Astrocyte (in vitro differentiated cells and primary cell): ENCODE data around the gene LYSET. TPM values are rescaled to one million over a fixed set of nuclear protein-coding genes. Genes with fewer than 3 reads are reported as not detected.
"Not testable (repeated sequence)": the region's sequence is repeated elsewhere in the genome, so short reads cannot be mapped to it uniquely, and the experiment has no call there.

ENCODE experiments used
- DNase-seq: peaks from one replicate; pipeline ENCODE4 v3.0.0-alpha.2; 2010; ENCODE audit warnings: low read depth
- FAIRE-seq: peaks from 2 replicates; lab custom pipeline; 2011; peaks lifted over from hg19 to GRCh38; lab: Jason Lieb, UNC
- H2AFZ ChIP-seq: 2 replicates; pipeline ENCODE4 v1.6.0; 2012; ENCODE audit warnings: low read depth, low read length, inconsistent platforms
- H3K27ac ChIP-seq: 2 replicates; pipeline ENCODE4 v1.5.1; 2011; ENCODE audit warnings: low read depth, low read length, inconsistent platforms
- H3K27me3 ChIP-seq: 2 replicates; pipeline ENCODE4 v1.6.0; 2011; ENCODE audit warnings: low read length, inconsistent platforms; ENCODE audit not compliant: insufficient read depth
- H3K36me3 ChIP-seq: 2 replicates; pipeline ENCODE4 v1.5.1; 2011; ENCODE audit warnings: low read length, inconsistent platforms; ENCODE audit not compliant: insufficient read depth
- H3K4me1 ChIP-seq: 2 replicates; pipeline ENCODE4 v1.5.1; 2011; ENCODE audit warnings: low read length, inconsistent platforms; ENCODE audit not compliant: insufficient read depth
- H3K4me2 ChIP-seq: 2 replicates; pipeline ENCODE4 v1.6.0; 2012; ENCODE audit warnings: low read length, inconsistent platforms
- H3K4me3 ChIP-seq: 2 replicates; pipeline ENCODE4 v1.5.1; 2011; ENCODE audit warnings: low read depth, mild to moderate bottlenecking, low read length, inconsistent platforms; ENCODE audit not compliant: insufficient read depth
- H3K79me2 ChIP-seq: 2 replicates; pipeline ENCODE4 v1.6.0; 2012; ENCODE audit warnings: mild to moderate bottlenecking, low read length, inconsistent platforms; ENCODE audit not compliant: insufficient read depth
- H3K9ac ChIP-seq: 2 replicates; pipeline ENCODE4 v1.6.0; 2012; ENCODE audit warnings: mild to moderate bottlenecking, low read length, inconsistent platforms
- H3K9me3 ChIP-seq: 2 replicates; pipeline ENCODE4 v1.5.1; 2012; ENCODE audit warnings: low read depth, mild to moderate bottlenecking, low read length, inconsistent platforms; ENCODE audit not compliant: insufficient read depth
- H4K20me1 ChIP-seq: 2 replicates; pipeline ENCODE4 v1.6.0; 2012; ENCODE audit warnings: low read length, inconsistent platforms; ENCODE audit not compliant: insufficient read depth
- H3K27ac Mint-ChIP-seq: one replicate; pipeline ENCODE4 v1.8.0; 2021; ENCODE audit warnings: mild to moderate bottlenecking, mixed read lengths; ENCODE audit not compliant: unreplicated experiment
- H3K27me3 Mint-ChIP-seq: one replicate; pipeline ENCODE4 v1.8.0; 2021; ENCODE audit warnings: low read depth, mixed read lengths; ENCODE audit not compliant: unreplicated experiment
- H3K36me3 Mint-ChIP-seq: one replicate; pipeline ENCODE4 v1.8.0; 2021; ENCODE audit warnings: low read depth, mixed read lengths; ENCODE audit not compliant: unreplicated experiment
- H3K4me1 Mint-ChIP-seq: one replicate; pipeline ENCODE4 v1.8.0; 2021; ENCODE audit warnings: low read depth, mixed read lengths; ENCODE audit not compliant: unreplicated experiment
- H3K4me3 Mint-ChIP-seq: one replicate; pipeline ENCODE4 v1.8.0; 2021; ENCODE audit warnings: mild to moderate bottlenecking, moderate library complexity, mixed read lengths; ENCODE audit not compliant: unreplicated experiment
- H3K9me3 Mint-ChIP-seq: one replicate; pipeline ENCODE4 v1.8.0; 2021; ENCODE audit warnings: mild to moderate bottlenecking, mixed read lengths; ENCODE audit not compliant: unreplicated experiment
- EZH2 ChIP-seq: IDR thresholded peaks from 2 replicates; pipeline ENCODE4 v1.6.1; 2012; ENCODE audit warnings: mild to moderate bottlenecking, low read length, inconsistent platforms; ENCODE audit not compliant: insufficient read depth
- total RNA-seq: library from RNA; stranded (reverse); gene quantifications from 2 replicates; pipeline ENCODE4 v1.2.1, GENCODE V29; 2021
- TF ChIP-seq, protein P1 (sequence below): IDR thresholded peaks from 2 replicates; pipeline ENCODE4 v1.5.1; 2011; ENCODE audit warnings: low read depth, mild to moderate bottlenecking, inconsistent platforms, low read length, moderate library complexity; ENCODE audit not compliant: insufficient read depth

LYSET gene
- total RNA-seq, 1 donor from 2014 or later = 9.8 TPM

DNA sequence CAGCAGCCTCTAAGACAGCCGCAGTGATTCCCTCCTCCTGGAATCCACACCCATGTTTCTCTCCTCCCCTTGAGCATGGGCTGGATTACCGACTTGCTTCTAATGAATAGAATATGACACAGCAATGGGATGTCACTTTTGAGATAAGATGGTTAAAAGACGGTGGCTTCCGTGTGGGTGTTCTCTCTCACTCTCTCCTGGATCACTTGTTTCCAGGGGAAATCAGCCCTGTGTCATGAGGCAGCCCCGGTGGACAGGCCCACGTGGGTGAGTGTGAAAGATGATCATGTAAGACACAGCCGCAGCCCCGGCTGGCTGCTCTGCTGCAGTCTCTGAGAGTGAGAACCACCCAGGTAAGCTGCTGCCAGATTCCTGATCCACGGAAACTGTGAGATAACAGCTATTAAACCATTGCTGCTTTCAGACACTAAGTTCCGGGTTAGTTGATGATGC is 11.1 kb upstream of the LYSET start:
- Histone ChIP-seq H3K4me2 (no peak overlapping the region), H3K4me3 (no peak overlapping the region), H4K20me1 (no peaks in the 10 kb centered on the region), H2AFZ (no peak overlapping the region), H3K27ac (no peak overlapping the region), H3K9me3 (no peaks in the 10 kb centered on the region), H3K4me1 (peaks cover 3% of the 10 kb centered on the region), H3K36me3 (no peaks in the 10 kb centered on the region), H3K79me2 (no peaks in the 10 kb centered on the region), H3K27me3 (peaks cover 2% of the 10 kb centered on the region), H3K9ac (no peak overlapping the region)
- Mint-ChIP-seq H3K4me1 (no peaks in the 10 kb centered on the region), H3K27ac (no peak overlapping the region), H3K27me3 (peaks cover 5% of the 10 kb centered on the region), H3K4me3 (no peak overlapping the region), H3K9me3 (no peaks in the 10 kb centered on the region), H3K36me3 (no peaks in the 10 kb centered on the region)
- peak; percentile 20 for DNase-seq
- no peak for TF ChIP-seq EZH2
- TF ChIP-seq, protein P1, sequence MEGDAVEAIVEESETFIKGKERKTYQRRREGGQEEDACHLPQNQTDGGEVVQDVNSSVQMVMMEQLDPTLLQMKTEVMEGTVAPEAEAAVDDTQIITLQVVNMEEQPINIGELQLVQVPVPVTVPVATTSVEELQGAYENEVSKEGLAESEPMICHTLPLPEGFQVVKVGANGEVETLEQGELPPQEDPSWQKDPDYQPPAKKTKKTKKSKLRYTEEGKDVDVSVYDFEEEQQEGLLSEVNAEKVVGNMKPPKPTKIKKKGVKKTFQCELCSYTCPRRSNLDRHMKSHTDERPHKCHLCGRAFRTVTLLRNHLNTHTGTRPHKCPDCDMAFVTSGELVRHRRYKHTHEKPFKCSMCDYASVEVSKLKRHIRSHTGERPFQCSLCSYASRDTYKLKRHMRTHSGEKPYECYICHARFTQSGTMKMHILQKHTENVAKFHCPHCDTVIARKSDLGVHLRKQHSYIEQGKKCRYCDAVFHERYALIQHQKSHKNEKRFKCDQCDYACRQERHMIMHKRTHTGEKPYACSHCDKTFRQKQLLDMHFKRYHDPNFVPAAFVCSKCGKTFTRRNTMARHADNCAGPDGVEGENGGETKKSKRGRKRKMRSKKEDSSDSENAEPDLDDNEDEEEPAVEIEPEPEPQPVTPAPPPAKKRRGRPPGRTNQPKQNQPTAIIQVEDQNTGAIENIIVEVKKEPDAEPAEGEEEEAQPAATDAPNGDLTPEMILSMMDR = no peak
- FAIRE-seq = no peak

DNA sequence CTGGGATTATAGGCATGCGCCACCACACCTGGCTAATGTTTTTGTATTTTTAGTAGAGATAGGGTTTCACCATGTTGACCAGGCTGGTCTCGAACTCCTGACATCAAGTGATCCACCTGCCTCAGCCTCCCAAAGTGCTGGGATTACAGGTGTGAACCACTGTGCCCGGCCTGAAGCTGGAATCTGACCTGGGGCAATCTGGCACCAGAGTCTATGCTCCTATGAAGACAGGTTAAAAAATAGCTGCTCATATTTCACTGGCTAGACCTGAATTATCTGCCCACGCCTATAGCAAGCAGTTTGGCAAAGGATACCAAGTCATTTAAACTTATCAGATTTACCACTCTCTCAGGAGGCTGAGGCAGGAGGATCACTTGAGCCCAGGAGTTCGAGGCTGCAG is 10.4 kb upstream of the LYSET start:
- not testable (repeated sequence) for H3K4me3 Mint-ChIP-seq, H2AFZ ChIP-seq, H3K9me3 Mint-ChIP-seq, H3K36me3 ChIP-seq, H3K27ac Mint-ChIP-seq, H3K9ac ChIP-seq, H3K4me2 ChIP-seq, FAIRE-seq, H4K20me1 ChIP-seq, DNase-seq, H3K36me3 Mint-ChIP-seq, H3K4me1 ChIP-seq, H3K27ac ChIP-seq, H3K27me3 Mint-ChIP-seq, H3K4me1 Mint-ChIP-seq, H3K27me3 ChIP-seq, H3K9me3 ChIP-seq, H3K79me2 ChIP-seq, H3K4me3 ChIP-seq

DNA sequence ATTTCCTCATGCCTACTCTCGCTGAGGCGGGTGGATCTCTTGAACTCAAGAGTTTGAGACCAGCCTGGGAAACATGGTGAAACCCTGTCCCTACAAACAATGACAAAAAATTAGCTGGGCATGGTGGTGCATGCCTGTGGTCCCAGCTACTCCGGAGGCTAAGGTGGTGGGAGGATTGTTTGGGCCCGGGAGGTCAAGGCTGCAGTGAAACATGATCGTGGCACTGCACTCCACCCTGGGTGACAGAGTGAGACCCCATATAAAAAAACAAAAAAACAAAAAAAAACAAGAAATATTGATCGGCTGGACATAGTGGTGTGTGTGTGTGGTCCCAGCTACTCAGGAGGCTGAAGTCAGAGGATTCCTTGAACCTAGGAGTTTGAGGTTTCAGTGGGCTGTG is 9.6 kb upstream of the LYSET start:
- Histone ChIP-seq H3K4me2 (no peak overlapping the region), H3K4me1 (peaks cover 3% of the 10 kb centered on the region), H3K9me3 (no peaks in the 10 kb centered on the region), H3K4me3 (no peak overlapping the region), H3K9ac (no peak overlapping the region), H3K27ac (no peak overlapping the region), H3K27me3 (peaks cover 2% of the 10 kb centered on the region), H2AFZ (no peak overlapping the region), H3K36me3 (no peaks in the 10 kb centered on the region), H3K79me2 (no peaks in the 10 kb centered on the region), H4K20me1 (no peaks in the 10 kb centered on the region)
- no peak for TF ChIP-seq EZH2
- TF ChIP-seq, protein P1 = no peak
- peaks cover 7% of the 10 kb centered on the region for H3K27me3 Mint-ChIP-seq
- no peak overlapping the region for H3K27ac Mint-ChIP-seq
- no peaks in the 10 kb centered on the region for H3K4me1 Mint-ChIP-seq
- no peaks in the 10 kb centered on the region for H3K36me3 Mint-ChIP-seq
- H3K9me3 Mint-ChIP-seq = no peaks in the 10 kb centered on the region
- no peak overlapping the region for H3K4me3 Mint-ChIP-seq
- DNase-seq (no peak), FAIRE-seq (no peak)
